MG63 (cell line): ENCODE data around the gene TAOK2. TPM values are rescaled to one million over a fixed set of nuclear protein-coding genes. Genes with fewer than 3 reads are reported as not detected.
A peak's percentile ranks its signal among the peaks of the same experiment; 100 is the strongest.
"Not testable (repeated sequence)": the region's sequence is repeated elsewhere in the genome, so short reads cannot be mapped to it uniquely, and the experiment has no call there.

Source experiments
- DNase-seq: peaks from one replicate; pipeline ENCODE4 v3.0.0-alpha.2; 2020
- H3K27me3 ChIP-seq: fragments of 250-450 bp; sonication (Bioruptor Pico); 2 replicates; pipeline ENCODE4 v1.5.1; 2020; ENCODE audit warnings: mild to moderate bottlenecking, moderate library complexity
- H3K36me3 ChIP-seq: fragments of 250-450 bp; sonication (Bioruptor Pico); 2 replicates; pipeline ENCODE4 v1.5.1; 2020; ENCODE audit warnings: mild to moderate bottlenecking, moderate library complexity
- H3K4me3 ChIP-seq: fragments of 250-450 bp; sonication (Bioruptor Pico); 2 replicates; pipeline ENCODE4 v1.5.1; 2020; ENCODE audit warnings: mild to moderate bottlenecking, moderate library complexity
- H3K9me3 ChIP-seq: fragments of 250-450 bp; sonication (Bioruptor Pico); 2 replicates; pipeline ENCODE4 v1.5.1; 2020; ENCODE audit warnings: mild to moderate bottlenecking, moderate library complexity
- total RNA-seq: library from RNA; depleted of rRNA; stranded (reverse); fragments of >200 nt; shearing (Covaris generic); gene quantifications from 2 replicates; pipeline ENCODE4 v1.2.3, GENCODE V29; 2014; ENCODE audit warnings: low replicate concordance; rRNA removed

Gene TAOK2
- total RNA-seq: 41.3 and 59.4 TPM in 2 replicates

- DNase-seq: peak; percentile 100
- Histone ChIP-seq H3K27me3 (no peaks in the 10 kb centered on the region), H3K4me3 (peak within 1 kb of the TSS; percentile 72), H3K9me3 (peaks cover 6% of the 10 kb centered on the region), H3K36me3 (peaks cover 36% of the 10 kb centered on the region)
Observed at GRCh38 chr16:29973384-29974246, at the start of gene TAOK2. TSS of gene TAOK2 (plus strand) at chr16:29973868. CDS start at chr16:29977773, 3,905 bp downstream.

GRCh38 chr16:29925105-29925756, 48.4 kb upstream of the TAOK2 start:
- Histone ChIP-seq H3K9me3 (no peaks in the 10 kb centered on the region), H3K4me3 (peak overlapping the region; percentile 78), H3K27me3 (no peaks in the 10 kb centered on the region), H3K36me3 (peaks cover 27% of the 10 kb centered on the region)
- no peak for DNase-seq

- Histone ChIP-seq H3K4me3 (peak within 1 kb of the TSS; percentile 78), H3K36me3 (peaks cover 18% of the 10 kb centered on the region), H3K9me3 (no peaks in the 10 kb centered on the region), H3K27me3 (no peaks in the 10 kb centered on the region)
- peak; percentile 85 for DNase-seq
Observed at GRCh38 chr16:29925781-29926710, 47.6 kb upstream of the TAOK2 start, which contains the start of gene KCTD13. TSS of gene KCTD13 (minus strand) at chr16:29926226. CDS start at chr16:29926033, 193 bp downstream.

- H3K4me3 ChIP-seq: peak overlapping the region; percentile 78
- no peaks in the 10 kb centered on the region for H3K27me3 ChIP-seq
- H3K36me3 ChIP-seq: peaks cover 14% of the 10 kb centered on the region
- no peaks in the 10 kb centered on the region for H3K9me3 ChIP-seq
- no peak for DNase-seq
Observed at GRCh38 chr16:29926711-29927052, 47.0 kb upstream of the TAOK2 start.

GRCh38 chr16:29927070-29927905, 46.4 kb upstream of the TAOK2 start:
- no peak for DNase-seq

GRCh38 chr16:29931750-29932149, 41.9 kb upstream of the TAOK2 start:
- not testable (repeated sequence) for H3K4me3 ChIP-seq, H3K9me3 ChIP-seq, DNase-seq, H3K36me3 ChIP-seq, H3K27me3 ChIP-seq

More at GRCh38 chr16:29927070-29927905, 46.4 kb upstream of the TAOK2 start:
- no peaks in the 10 kb centered on the region for H3K27me3 ChIP-seq
- H3K9me3 ChIP-seq: no peaks in the 10 kb centered on the region
- peak overlapping the region; percentile 78; the same call in 1 of the 2 replicates for H3K4me3 ChIP-seq
- H3K36me3 ChIP-seq: peaks cover 10% of the 10 kb centered on the region

- Histone ChIP-seq H3K4me3 (no peak overlapping the region), H3K9me3 (peaks cover 4% of the 10 kb centered on the region; the same call in 1 of the 2 replicates), H3K36me3 (no peaks in the 10 kb centered on the region), H3K27me3 (no peaks in the 10 kb centered on the region)
- DNase-seq: no peak
Observed at GRCh38 chr16:29940656-29941055, 33.0 kb upstream of the TAOK2 start.

- Histone ChIP-seq H3K27me3 (no peaks in the 10 kb centered on the region), H3K36me3 (no peaks in the 10 kb centered on the region), H3K9me3 (peaks cover 4% of the 10 kb centered on the region; the same call in 1 of the 2 replicates), H3K4me3 (peak overlapping the region; percentile 12; the same call in 1 of the 2 replicates)
- DNase-seq: peak; percentile 95
Observed at GRCh38 chr16:29943846-29944799, 29.5 kb upstream of the TAOK2 start.

GRCh38 chr16:29947897-29948296, 25.8 kb upstream of the TAOK2 start:
- Histone ChIP-seq H3K36me3 (no peaks in the 10 kb centered on the region), H3K4me3 (no peak overlapping the region), H3K27me3 (no peaks in the 10 kb centered on the region), H3K9me3 (0 out of 2 replicates have a peak, but pooled peaks cover 2% of the 10 kb centered on the region)
- DNase-seq: no peak

- Histone ChIP-seq H3K4me3 (no peak overlapping the region), H3K27me3 (no peaks in the 10 kb centered on the region), H3K9me3 (0 out of 2 replicates have a peak, but pooled peaks cover 2% of the 10 kb centered on the region), H3K36me3 (no peaks in the 10 kb centered on the region)
- no peak for DNase-seq
Observed at GRCh38 chr16:29950806-29951461, 22.7 kb upstream of the TAOK2 start.

- no peak for DNase-seq
Observed at GRCh38 chr16:29951625-29952365, 21.9 kb upstream of the TAOK2 start.

GRCh38 chr16:29958756-29959155, 14.9 kb upstream of the TAOK2 start:
- Histone ChIP-seq H3K27me3 (no peaks in the 10 kb centered on the region), H3K4me3 (no peak overlapping the region), H3K9me3 (no peaks in the 10 kb centered on the region), H3K36me3 (peaks cover 3% of the 10 kb centered on the region; the same call in 1 of the 2 replicates)
- no peak for DNase-seq

More at GRCh38 chr16:29951625-29952365, 21.9 kb upstream of the TAOK2 start:
- Histone ChIP-seq H3K36me3 (no peaks in the 10 kb centered on the region), H3K4me3 (no peak overlapping the region), H3K9me3 (0 out of 2 replicates have a peak, but pooled peaks cover 2% of the 10 kb centered on the region), H3K27me3 (no peaks in the 10 kb centered on the region)

- H3K9me3 ChIP-seq: no peaks in the 10 kb centered on the region
- H3K4me3 ChIP-seq: no peak overlapping the region
- DNase-seq: no peak
- H3K36me3 ChIP-seq: peaks cover 3% of the 10 kb centered on the region; the same call in 1 of the 2 replicates
- H3K27me3 ChIP-seq: no peaks in the 10 kb centered on the region
Observed at GRCh38 chr16:29959293-29959692, 14.4 kb upstream of the TAOK2 start.
